22Rv1 (cell line): Measurements from ENCODE around the gene CDC7.

Experiments used
- ZFX ChIP-seq: fragments of 450-650 bp; IDR thresholded peaks from 2 replicates; pipeline ENCODE4 v1.6.1; 2017; ENCODE audit warnings: antibody characterized with exemption, borderline replicate concordance
- TF ChIP-seq, protein P1 (sequence below): fragments of 450-650 bp; IDR thresholded peaks from 2 replicates; pipeline ENCODE4 v1.5.1; 2017; ENCODE audit warnings: mild to moderate bottlenecking

DNA sequence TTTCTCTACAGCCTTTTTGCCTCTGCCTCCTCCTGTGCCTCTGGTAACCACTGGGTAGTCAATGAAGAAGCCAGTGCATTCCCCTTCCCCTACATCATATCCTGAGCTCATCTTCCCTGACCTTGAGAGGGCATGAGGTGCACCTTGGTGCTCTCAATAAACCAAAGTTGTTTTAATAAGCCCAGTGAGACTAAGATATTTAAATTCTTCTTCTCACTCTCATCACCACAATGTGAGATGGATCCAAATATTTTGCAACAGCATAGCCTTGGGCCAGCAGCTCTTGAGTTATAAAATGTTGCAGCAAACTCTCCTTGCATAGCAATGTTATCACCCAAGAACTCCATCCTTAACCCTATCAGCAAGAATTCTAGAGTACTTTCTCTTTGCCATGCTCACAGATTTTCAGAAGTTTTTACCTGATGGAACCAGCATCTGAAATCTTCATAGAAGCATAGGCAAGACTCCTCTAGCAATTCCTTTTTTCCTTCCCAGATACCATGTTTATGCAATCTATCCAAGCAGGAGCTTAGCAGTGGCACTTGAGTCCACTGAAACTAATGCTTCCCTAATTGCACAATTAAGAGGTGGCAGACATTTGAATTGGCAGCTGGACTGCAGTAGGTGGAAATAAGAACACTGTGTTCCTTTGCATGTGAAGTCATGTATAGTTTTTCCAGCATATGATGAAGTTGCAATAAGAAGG is 36.8 kb downstream of the CDC7 start:
- TF ChIP-seq, protein P1, sequence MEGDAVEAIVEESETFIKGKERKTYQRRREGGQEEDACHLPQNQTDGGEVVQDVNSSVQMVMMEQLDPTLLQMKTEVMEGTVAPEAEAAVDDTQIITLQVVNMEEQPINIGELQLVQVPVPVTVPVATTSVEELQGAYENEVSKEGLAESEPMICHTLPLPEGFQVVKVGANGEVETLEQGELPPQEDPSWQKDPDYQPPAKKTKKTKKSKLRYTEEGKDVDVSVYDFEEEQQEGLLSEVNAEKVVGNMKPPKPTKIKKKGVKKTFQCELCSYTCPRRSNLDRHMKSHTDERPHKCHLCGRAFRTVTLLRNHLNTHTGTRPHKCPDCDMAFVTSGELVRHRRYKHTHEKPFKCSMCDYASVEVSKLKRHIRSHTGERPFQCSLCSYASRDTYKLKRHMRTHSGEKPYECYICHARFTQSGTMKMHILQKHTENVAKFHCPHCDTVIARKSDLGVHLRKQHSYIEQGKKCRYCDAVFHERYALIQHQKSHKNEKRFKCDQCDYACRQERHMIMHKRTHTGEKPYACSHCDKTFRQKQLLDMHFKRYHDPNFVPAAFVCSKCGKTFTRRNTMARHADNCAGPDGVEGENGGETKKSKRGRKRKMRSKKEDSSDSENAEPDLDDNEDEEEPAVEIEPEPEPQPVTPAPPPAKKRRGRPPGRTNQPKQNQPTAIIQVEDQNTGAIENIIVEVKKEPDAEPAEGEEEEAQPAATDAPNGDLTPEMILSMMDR, result no peak
- TF ChIP-seq ZFX, result no peak
